GM21717 (cell line): Measurements from ENCODE around the gene ZNRF1.

Experiments used
- ATAC-seq: cut with Tn5 transposase; IDR thresholded peaks from one replicate; pipeline ENCODE4 v1.9.1; 2021; ENCODE audit warnings: mild to moderate bottlenecking, moderate library complexity; ENCODE audit not compliant: unreplicated experiment

ZNRF1 gene

GRCh38 chr16:75058806-75059205, 60.0 kb downstream of the ZNRF1 start:
- no peak for ATAC-seq

DNA sequence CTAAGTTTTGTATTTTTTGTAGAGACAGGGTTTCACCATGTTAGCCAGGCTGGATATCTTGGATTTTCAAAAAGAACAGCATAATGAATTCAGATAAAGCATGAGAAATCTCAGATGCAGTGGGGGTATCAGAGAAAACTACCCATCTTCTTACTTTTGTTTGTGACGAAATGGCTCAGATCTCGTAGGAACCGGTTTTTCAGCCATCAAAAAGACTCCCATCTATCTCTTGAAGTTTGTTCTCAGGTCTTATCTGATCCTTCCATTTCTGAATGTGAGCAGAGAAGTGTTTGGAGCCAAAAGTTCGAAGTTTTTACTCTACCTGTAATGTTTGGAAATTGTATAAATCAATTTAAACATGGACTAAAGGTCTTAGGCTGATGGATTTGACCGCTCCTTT, 60.6 kb downstream of the ZNRF1 start:
- ATAC-seq, result no peak

- ATAC-seq, result no peak
Measured at GRCh38 chr16:75060723-75061122, 61.9 kb downstream of the ZNRF1 start.

- ATAC-seq, result no peak
Measured at GRCh38 chr16:75061669-75062068, 62.8 kb downstream of the ZNRF1 start.

DNA sequence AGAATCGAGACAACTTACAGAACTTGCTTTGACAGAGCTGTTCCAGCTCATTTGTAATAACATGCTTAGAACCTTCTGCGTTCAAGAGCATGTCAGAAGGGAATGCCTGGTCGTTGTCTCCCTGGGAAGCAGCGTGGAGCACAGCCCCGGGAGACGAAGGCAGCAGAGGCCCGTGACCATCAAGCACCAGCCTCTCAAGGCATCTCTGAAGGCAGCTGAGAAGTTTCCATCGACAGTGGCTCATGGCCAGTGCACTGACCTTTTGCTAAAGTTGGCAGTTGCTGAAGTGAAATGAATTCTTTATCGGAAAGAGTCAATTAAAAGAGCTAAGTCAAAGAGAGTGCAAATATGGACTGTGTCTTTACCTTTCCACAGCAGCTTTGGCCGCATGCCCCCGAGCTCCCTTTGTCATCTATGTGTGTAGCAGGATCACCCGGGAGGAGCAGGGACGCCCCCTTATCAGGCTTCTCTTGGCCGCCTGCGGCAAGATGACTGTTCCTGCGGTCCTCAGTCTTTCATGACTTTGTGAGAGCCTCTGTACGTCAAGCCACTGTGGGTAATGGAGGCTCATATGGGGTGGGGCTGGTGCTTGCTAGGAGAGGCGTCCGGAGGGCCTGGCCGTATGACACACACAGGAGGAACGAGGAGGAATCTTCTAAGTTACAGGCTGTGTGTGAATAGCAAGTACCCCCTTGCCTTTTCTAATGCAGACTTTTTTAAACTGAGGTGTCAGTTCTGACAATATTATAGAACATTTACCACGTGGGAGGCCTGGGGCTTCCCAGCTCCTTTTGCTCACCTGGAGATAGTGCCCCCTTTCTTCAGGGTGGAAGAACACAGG, 63.5 kb downstream of the ZNRF1 start:
- ATAC-seq, result no peak

DNA sequence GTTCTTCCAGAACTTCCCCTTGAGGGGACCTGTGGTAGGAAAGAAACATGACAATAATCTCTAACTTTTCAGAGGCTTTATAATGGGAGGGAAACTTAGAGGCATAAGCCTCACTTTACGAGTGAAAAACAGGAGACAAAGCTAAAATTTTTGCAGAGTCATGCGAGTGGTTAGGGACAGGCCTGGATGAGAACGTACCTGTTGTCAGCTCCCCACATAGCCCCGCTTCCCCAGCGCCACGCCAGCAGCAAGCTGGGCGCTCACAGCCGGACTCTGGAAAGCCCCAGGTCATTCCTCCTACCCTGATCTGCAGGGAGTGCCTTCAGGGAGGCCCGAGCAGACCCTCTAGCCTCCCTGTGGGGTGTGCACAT, 64.1 kb downstream of the ZNRF1 start:
- no peak for ATAC-seq

DNA sequence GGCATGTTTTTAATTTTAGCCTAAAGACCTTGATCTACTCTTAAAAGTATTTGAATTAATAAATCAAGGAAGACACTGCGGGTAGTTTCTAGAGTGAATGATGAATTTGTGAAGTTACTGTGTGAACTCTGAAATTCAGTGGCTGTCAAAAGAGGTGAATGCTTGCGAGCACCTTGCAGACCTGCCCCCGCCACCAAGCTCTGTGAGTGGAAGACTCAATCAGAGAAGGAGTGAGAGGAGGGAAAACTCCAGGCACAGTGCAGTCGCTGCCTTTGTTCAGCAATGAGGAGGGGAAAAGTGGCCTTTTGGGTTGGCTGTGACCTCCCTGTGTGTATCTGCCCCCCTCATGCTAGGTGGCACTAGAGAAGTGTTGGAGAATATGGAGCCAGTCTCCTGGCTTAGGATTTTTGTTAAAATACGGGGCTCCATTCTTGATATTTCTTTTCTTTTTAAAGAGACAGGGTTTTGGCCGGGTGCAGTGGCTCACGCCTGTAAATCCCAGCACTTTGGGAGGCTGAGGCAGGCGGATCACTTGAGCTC, 64.8 kb downstream of the ZNRF1 start:
- ATAC-seq, result no peak

GRCh38 chr16:75064403-75065148, 65.8 kb downstream of the ZNRF1 start:
- no peak for ATAC-seq

DNA sequence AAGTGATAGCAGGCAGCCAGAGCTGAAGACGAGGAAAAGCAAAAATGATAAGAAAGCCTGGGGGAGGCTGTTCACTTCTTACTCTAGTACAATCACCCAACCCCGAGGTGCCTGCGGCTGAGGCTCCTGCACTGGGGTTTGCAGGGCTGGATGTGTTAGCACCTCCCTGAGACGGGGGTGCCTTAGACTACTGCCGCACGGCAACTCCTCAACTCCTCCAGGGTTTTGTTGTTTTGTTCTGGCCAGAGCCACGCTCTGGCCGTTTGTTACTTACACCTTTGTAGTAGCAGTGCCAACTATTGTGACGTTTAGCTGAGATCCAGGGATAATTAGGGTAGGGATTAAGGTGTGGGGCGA, 66.3 kb downstream of the ZNRF1 start:
- no peak for ATAC-seq

DNA sequence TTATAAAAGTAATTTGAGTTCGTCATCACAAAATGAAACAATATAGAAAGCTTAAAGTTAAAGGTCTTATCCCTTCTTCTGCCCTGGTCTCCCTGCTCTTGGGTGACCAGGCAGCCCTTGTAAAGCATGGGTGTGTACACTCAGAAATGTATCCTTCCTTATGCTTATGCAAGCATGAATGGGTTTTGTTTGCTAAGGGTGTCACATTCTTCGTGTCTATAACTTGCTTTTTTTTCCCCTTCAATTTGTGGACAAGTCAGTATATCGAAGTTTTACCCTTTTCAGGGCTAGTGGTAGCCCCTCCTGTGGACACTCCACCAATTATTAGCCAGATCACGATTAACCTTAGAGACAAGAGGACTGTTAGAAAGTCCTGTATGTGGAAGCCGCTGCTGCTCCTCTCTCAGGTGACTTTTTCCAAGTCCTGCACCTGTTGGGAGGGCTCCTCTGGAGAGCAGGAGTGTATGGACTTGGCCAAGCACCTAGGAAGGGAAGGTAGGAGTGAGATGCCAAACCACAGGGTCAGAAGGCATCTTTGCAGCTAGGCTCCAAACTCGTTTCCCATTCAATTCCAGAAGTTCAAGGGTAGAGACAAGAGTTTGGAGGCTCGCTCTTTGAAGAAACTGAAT, 66.8 kb downstream of the ZNRF1 start:
- ATAC-seq, result no peak

GRCh38 chr16:75066861-75067447, 68.1 kb downstream of the ZNRF1 start:
- ATAC-seq, result no peak

DNA sequence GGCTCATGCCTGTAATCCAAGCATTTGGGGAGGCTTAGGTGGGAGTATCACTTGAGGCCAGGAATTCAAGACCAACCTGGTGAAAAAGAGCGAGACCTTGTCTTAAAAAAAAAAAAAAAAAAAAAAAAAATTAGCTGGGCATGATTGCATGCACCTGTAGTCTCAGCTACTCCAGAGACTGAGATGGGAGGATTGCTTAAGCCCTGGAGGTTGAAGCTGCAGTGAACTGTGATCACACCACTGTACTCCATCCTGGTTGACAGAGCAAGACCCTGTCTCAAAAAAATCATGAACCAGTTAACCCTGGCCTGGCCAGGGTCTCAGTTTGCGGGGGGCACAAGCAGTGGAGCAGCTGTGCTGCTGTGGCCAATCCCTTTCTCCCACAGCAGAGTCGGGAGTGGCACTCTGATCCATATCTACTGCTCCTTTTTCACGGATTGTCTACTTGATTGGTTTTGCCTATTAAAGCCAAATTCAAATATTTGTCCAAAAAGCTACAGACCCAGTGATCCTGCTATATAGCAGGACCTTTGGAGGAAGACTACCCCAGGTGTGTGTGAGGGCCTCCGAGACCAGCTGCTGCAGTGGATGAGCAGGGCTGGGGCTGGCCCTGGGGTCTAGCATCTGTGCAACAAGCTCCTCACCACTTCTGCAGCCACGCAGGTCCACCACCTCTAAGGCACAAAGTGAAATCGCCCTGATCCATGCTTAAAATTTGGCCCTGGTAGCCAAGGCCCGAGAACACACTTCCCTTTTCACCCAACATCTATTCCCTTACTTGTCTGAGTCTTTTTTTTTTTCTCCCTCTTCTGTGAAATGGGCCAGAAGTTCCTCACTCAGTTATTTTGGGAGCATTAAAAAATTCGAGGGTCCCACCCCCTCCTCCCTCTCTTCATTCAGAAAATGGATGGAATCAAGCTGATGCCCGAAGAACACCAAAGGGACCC, 69.5 kb downstream of the ZNRF1 start:
- no peak for ATAC-seq

GRCh38 chr16:75070012-75070841, 71.4 kb downstream of the ZNRF1 start:
- no peak for ATAC-seq

DNA sequence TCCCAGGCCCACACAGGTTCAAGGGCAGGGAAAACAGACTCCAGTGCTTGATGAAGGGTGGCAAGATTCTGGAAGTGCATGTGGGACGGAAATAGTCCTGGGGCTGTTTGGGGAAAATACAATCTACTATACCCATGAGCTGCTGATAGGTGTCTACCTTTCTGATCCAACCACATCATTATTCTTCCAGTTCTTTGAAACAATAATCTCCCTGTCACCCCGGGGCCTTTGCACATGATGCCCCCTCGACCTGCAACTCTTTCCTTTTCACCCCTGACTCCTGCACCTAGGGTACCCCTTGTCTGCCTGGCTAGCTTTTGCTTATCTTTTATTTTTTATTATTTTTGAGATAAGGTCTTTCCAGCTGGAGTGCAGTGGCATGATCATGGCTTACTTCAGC, 72.8 kb downstream of the ZNRF1 start:
- ATAC-seq, result no peak

GRCh38 chr16:75072239-75072947, 73.6 kb downstream of the ZNRF1 start:
- no peak for ATAC-seq

DNA sequence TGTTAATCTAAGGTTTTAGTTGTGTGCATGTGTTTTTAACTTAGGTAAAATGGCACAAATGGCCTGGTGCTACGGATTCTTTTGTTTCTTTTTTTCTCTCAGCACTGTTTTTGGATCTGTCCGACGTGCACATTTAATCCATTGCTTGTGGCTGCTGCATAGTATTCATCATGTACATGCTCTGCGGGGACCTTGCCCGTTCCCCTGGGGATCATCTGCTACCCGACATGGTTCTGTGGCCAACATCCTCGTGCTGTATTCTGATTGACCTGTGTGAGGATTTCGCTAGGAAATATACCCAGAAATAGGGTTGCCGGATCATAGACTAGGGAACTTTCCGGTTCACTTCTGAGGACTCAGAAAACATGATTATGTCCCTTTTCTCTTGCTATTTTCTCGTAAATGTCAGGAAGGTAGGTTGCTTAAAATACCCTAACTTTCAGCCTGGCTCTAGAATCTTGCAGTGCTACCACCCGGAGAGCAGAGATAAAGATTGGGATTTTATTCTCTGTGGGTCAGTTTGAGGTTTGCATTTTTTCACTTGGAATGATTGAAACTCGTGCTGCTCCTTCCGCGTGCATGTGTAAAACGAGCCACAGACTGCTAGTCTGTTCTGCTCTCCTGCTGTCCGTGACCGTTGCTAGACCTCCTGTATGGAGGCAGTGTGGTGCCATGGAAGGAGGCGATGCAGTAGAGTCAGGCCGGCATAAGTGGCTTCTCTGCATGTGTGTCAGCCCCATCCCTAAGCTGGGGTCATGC, 74.9 kb downstream of the ZNRF1 start:
- no peak for ATAC-seq

GRCh38 chr16:75074304-75074793, 75.5 kb downstream of the ZNRF1 start:
- ATAC-seq, result no peak
